Measurements from ENCODE around the gene SNRPA1. TPM values are rescaled to one million over a fixed set of nuclear protein-coding genes. Genes with fewer than 3 reads are reported as not detected.

The SNRPA1 gene
- total RNA-seq, 4 donors from 2014 or later: 19.9 to 35.7 (median 25.2) TPM

GRCh38 chr15:101324524-101325177 lies 29.6 kb upstream of the SNRPA1 start:
- no peaks in the 10 kb centered on the region for H3K4me1 ChIP-seq
- WGBS: 81% methylated on average over 10 of the region's 13 CpGs
- peaks cover 0 to 37% (median 0%) of the 10 kb centered on the region in 4 donors for H3K27me3 ChIP-seq
- no peak overlapping the region for H3K4me3 ChIP-seq
- peaks cover 0 to 40% (median 0%) of the 10 kb centered on the region in 4 donors for H3K36me3 ChIP-seq
- no peaks in the 10 kb centered on the region for H3K9me3 ChIP-seq
- TF ChIP-seq POLR2AphosphoS5 (IDR thresholded peaks at IDR 0.05): no peak
- TF ChIP-seq POLR2A (IDR thresholded peaks at IDR 0.05; ENCODE audit: low read depth): no peak
- no peak for TF ChIP-seq CTCF (IDR thresholded peaks at IDR 0.05)
- TF ChIP-seq EP300 (IDR thresholded peaks at IDR 0.05): no peak
- no peak overlapping the region for H3K27ac ChIP-seq (replicated peaks in 1 of 4)
- intact Hi-C loops (cut with DNase I): no loop called here
- no peak for DNase-seq (ENCODE audit: extremely low spot score)

GRCh38 chr15:101323793-101324523 lies 28.9 kb upstream of the SNRPA1 start:
- WGBS: 90% methylated on average over 18 of the region's 21 CpGs
- intact Hi-C loops (cut with DNase I): no loop called here

GRCh38 chr15:101322854-101323477 lies 27.9 kb upstream of the SNRPA1 start:
- no peak overlapping the region for H3K27ac ChIP-seq (replicated peaks in 1 of 4)
- no peak for TF ChIP-seq POLR2AphosphoS5 (IDR thresholded peaks at IDR 0.05)
- peaks cover 0 to 35% (median 0%) of the 10 kb centered on the region in 4 donors for H3K27me3 ChIP-seq
- H3K4me1 ChIP-seq: no peaks in the 10 kb centered on the region
- H3K36me3 ChIP-seq: peaks cover 0 to 40% (median 0%) of the 10 kb centered on the region in 4 donors
- 93% methylated on average over 17 of the region's 17 CpGs for WGBS
- no peak overlapping the region for H3K4me3 ChIP-seq
- DNase-seq (ENCODE audit: extremely low spot score): no peak
- intact Hi-C loops (cut with DNase I): no loop called here
- H3K9me3 ChIP-seq: no peaks in the 10 kb centered on the region

More at GRCh38 chr15:101323793-101324523, 28.9 kb upstream of the SNRPA1 start:
- Histone ChIP-seq H3K27ac (replicated peaks in 1 of 4) (no peak overlapping the region), H3K36me3 (peaks cover 0 to 40% (median 0%) of the 10 kb centered on the region in 4 donors), H3K9me3 (no peaks in the 10 kb centered on the region), H3K4me1 (no peaks in the 10 kb centered on the region), H3K27me3 (peaks cover 0 to 35% (median 0%) of the 10 kb centered on the region in 4 donors), H3K4me3 (no peak overlapping the region)
- DNase-seq (ENCODE audit: extremely low spot score): no peak
- TF ChIP-seq POLR2A (IDR thresholded peaks at IDR 0.05; ENCODE audit: low read depth): no peak
- no peak for TF ChIP-seq POLR2AphosphoS5 (IDR thresholded peaks at IDR 0.05)
- TF ChIP-seq CTCF (IDR thresholded peaks at IDR 0.05): no peak
- no peak for TF ChIP-seq EP300 (IDR thresholded peaks at IDR 0.05)

GRCh38 chr15:101322016-101322695 lies 27.1 kb upstream of the SNRPA1 start:
- Histone ChIP-seq H3K4me1 (no peaks in the 10 kb centered on the region), H3K27me3 (peaks cover 0 to 30% (median 0%) of the 10 kb centered on the region in 4 donors), H3K27ac (replicated peaks in 1 of 4) (no peak overlapping the region), H3K36me3 (peaks cover 0 to 40% (median 0%) of the 10 kb centered on the region in 4 donors), H3K4me3 (no peak overlapping the region), H3K9me3 (no peaks in the 10 kb centered on the region)
- no peak for TF ChIP-seq CTCF (IDR thresholded peaks at IDR 0.05)
- TF ChIP-seq POLR2AphosphoS5 (IDR thresholded peaks at IDR 0.05): no peak
- TF ChIP-seq POLR2A (IDR thresholded peaks at IDR 0.05; ENCODE audit: low read depth): no peak
- no peak for TF ChIP-seq EP300 (IDR thresholded peaks at IDR 0.05)
- intact Hi-C loops (cut with DNase I): no loop called here
- WGBS: 81% methylated on average over 21 of the region's 21 CpGs
- DNase-seq (ENCODE audit: extremely low spot score): no peak

Data from esophagus muscularis mucosa (tissue), 4 donors.